EL (cell line): ENCODE measurements around the gene JAKMIP1.
A peak's percentile ranks its signal among the peaks of the same experiment; 100 is the strongest.

Experiments
- DNase-seq: peaks from one replicate; pipeline ENCODE4 v3.0.0-alpha.2; 2016

Gene JAKMIP1

GRCh38 chr4:6200011-6200921 is at the start of gene JAKMIP1:
Gene JAKMIP1, minus strand, starts transcription at chr4:6200549. Its CDS starts 87,699 bp downstream, at chr4:6112850.
- DNase-seq = peak; percentile 49

- DNase-seq = no peak
Measured at GRCh38 chr4:6248394-6248793, 48.0 kb upstream of the JAKMIP1 start.

GRCh38 chr4:6246170-6246634 is 45.9 kb upstream of the JAKMIP1 start:
- DNase-seq = no peak

GRCh38 chr4:6245246-6246169 is 45.2 kb upstream of the JAKMIP1 start:
- DNase-seq = no peak

- DNase-seq = no peak
Measured at GRCh38 chr4:6242271-6243029, 42.1 kb upstream of the JAKMIP1 start.

- no peak for DNase-seq
Measured at GRCh38 chr4:6241062-6241845, 40.9 kb upstream of the JAKMIP1 start.

GRCh38 chr4:6239968-6240367 is 39.6 kb upstream of the JAKMIP1 start:
- no peak for DNase-seq

- no peak for DNase-seq
Measured at GRCh38 chr4:6239486-6239885, 39.1 kb upstream of the JAKMIP1 start.

- no peak for DNase-seq
Measured at GRCh38 chr4:6236816-6237390, 36.6 kb upstream of the JAKMIP1 start.

- no peak for DNase-seq
Measured at GRCh38 chr4:6235901-6236640, 35.7 kb upstream of the JAKMIP1 start.

GRCh38 chr4:6235012-6235411 is 34.7 kb upstream of the JAKMIP1 start:
- no peak for DNase-seq

- no peak for DNase-seq
Measured at GRCh38 chr4:6233929-6234328, 33.6 kb upstream of the JAKMIP1 start.

GRCh38 chr4:6232836-6233785 is 32.8 kb upstream of the JAKMIP1 start:
- DNase-seq = no peak

GRCh38 chr4:6231663-6232165 is 31.4 kb upstream of the JAKMIP1 start:
- DNase-seq = no peak

- no peak for DNase-seq
Measured at GRCh38 chr4:6230827-6231662, 30.7 kb upstream of the JAKMIP1 start.

- DNase-seq = no peak
Measured at GRCh38 chr4:6230502-6230785, 30.1 kb upstream of the JAKMIP1 start.

GRCh38 chr4:6229671-6230501 is 29.5 kb upstream of the JAKMIP1 start:
- DNase-seq = no peak

- no peak for DNase-seq
Measured at GRCh38 chr4:6229095-6229494, 28.7 kb upstream of the JAKMIP1 start.
